H9 (cell line): ENCODE data around the gene EEIG2. TPM values are rescaled to one million over a fixed set of nuclear protein-coding genes. Genes with fewer than 3 reads are reported as not detected.

ENCODE experiments used
- DNase-seq: peaks from one replicate; pipeline ENCODE4 v3.0.0-alpha.2; 2017
- H2AFZ ChIP-seq: one replicate; pipeline ENCODE4 v1.6.1; 2013; ENCODE audit warnings: mild to moderate bottlenecking, low read length, control low read depth, moderate library complexity
- H2AK5ac ChIP-seq: 2 replicates; pipeline ENCODE4 v1.6.1; 2013; ENCODE audit warnings: low read length, control low read depth, mixed read lengths; ENCODE audit not compliant: insufficient read length
- H2BK120ac ChIP-seq: one replicate; pipeline ENCODE4 v1.6.1; 2013; ENCODE audit warnings: low read depth, mild to moderate bottlenecking, low read length, control low read depth, inconsistent platforms; ENCODE audit not compliant: poor library complexity, severe bottlenecking
- H2BK12ac ChIP-seq: 2 replicates; pipeline ENCODE4 v1.6.1; 2013; ENCODE audit warnings: low read length, control low read depth, mixed read lengths, low read depth; ENCODE audit not compliant: insufficient read length
- H2BK15ac ChIP-seq: 2 replicates; pipeline ENCODE4 v1.6.1; 2013; ENCODE audit warnings: low read depth, low read length, control low read depth
- H2BK20ac ChIP-seq: one replicate; pipeline ENCODE4 v1.6.1; 2013; ENCODE audit warnings: low read depth, mild to moderate bottlenecking, low read length, control low read depth, inconsistent platforms; ENCODE audit not compliant: poor library complexity, severe bottlenecking
- H2BK5ac ChIP-seq: 2 replicates; pipeline ENCODE4 v1.6.1; 2013; ENCODE audit warnings: low read length, control low read depth, mixed read lengths; ENCODE audit not compliant: insufficient read length
- H3K14ac ChIP-seq: 2 replicates; pipeline ENCODE4 v1.6.1; 2013; ENCODE audit warnings: low read length, control low read depth; ENCODE audit not compliant: insufficient read depth
- H3K18ac ChIP-seq: 2 replicates; pipeline ENCODE4 v1.6.1; 2013; ENCODE audit warnings: low read depth, mild to moderate bottlenecking, mixed read lengths, low read length, control low read depth; ENCODE audit not compliant: insufficient read length
- H3K23ac ChIP-seq: 2 replicates; pipeline ENCODE4 v1.6.1; 2013; ENCODE audit warnings: low read length, control low read depth, mixed read lengths, low read depth; ENCODE audit not compliant: insufficient read length
- H3K23me2 ChIP-seq: 2 replicates; pipeline ENCODE4 v1.6.1; 2013; ENCODE audit warnings: low read depth, mild to moderate bottlenecking, mixed read lengths, low read length, control low read depth; ENCODE audit not compliant: insufficient read length, poor library complexity, severe bottlenecking
- H3K27ac ChIP-seq: 2 replicates; pipeline ENCODE4 v1.5.1; 2013; ENCODE audit warnings: low read length, control low read depth, mixed read lengths, low read depth; ENCODE audit not compliant: insufficient read length
- H3K27me3 ChIP-seq: 2 replicates; pipeline ENCODE4 v1.6.1; 2013; ENCODE audit warnings: low read length, control low read depth, inconsistent platforms; ENCODE audit not compliant: insufficient read depth
- H3K4ac ChIP-seq: 2 replicates; pipeline ENCODE4 v1.6.1; 2013; ENCODE audit warnings: low read depth, mild to moderate bottlenecking, control low read depth, inconsistent platforms, low read length, moderate library complexity
- H3K4me1 ChIP-seq: 2 replicates; pipeline ENCODE4 v1.6.1; 2013; ENCODE audit warnings: low read length, control low read depth, inconsistent platforms; ENCODE audit not compliant: insufficient read depth
- H3K4me2 ChIP-seq: 2 replicates; pipeline ENCODE4 v1.6.1; 2013; ENCODE audit warnings: low read length, control low read depth, mixed read lengths; ENCODE audit not compliant: insufficient read length, insufficient read depth
- H3K56ac ChIP-seq: 2 replicates; pipeline ENCODE4 v1.6.1; 2013; ENCODE audit warnings: low read depth, mild to moderate bottlenecking, mixed read lengths, low read length, control low read depth; ENCODE audit not compliant: insufficient read length
- H3K79me1 ChIP-seq: 2 replicates; pipeline ENCODE4 v1.6.1; 2013; ENCODE audit warnings: low read depth, mild to moderate bottlenecking, moderate library complexity, low read length, control low read depth, inconsistent platforms; ENCODE audit not compliant: insufficient read depth, poor library complexity, severe bottlenecking
- H3K79me2 ChIP-seq: 2 replicates; pipeline ENCODE4 v1.6.1; 2013; ENCODE audit warnings: low read length, control low read depth, inconsistent platforms; ENCODE audit not compliant: insufficient read depth
- H3K9ac ChIP-seq: 2 replicates; pipeline ENCODE4 v1.6.1; 2013; ENCODE audit warnings: low read length, control low read depth, mixed read lengths; ENCODE audit not compliant: insufficient read length; ENCODE audit errors: extremely low read depth
- H3K9me3 ChIP-seq: one replicate; pipeline ENCODE4 v1.6.1; 2013; ENCODE audit warnings: low read depth, low read length, inconsistent platforms; ENCODE audit not compliant: control insufficient read depth
- H3T11ph ChIP-seq: one replicate; pipeline ENCODE4 v1.6.1; 2013; ENCODE audit warnings: mild to moderate bottlenecking, low read length, control low read depth, inconsistent platforms
- H4K20me1 ChIP-seq: one replicate; pipeline ENCODE4 v1.6.1; 2013; ENCODE audit not compliant: control insufficient read depth, insufficient read length, insufficient read depth
- H4K5ac ChIP-seq: 2 replicates; pipeline ENCODE4 v1.6.1; 2013; ENCODE audit warnings: low read depth, mild to moderate bottlenecking, mixed read lengths, low read length, control low read depth; ENCODE audit not compliant: insufficient read length
- H4K8ac ChIP-seq: replicated peaks from 2 replicates; pipeline ENCODE4 v1.6.1; 2013; ENCODE audit warnings: low read length, control low read depth, mixed read lengths, low read depth; ENCODE audit not compliant: insufficient read length
- H4K91ac ChIP-seq: 2 replicates; pipeline ENCODE4 v1.6.1; 2013; ENCODE audit warnings: low read depth, mild to moderate bottlenecking, moderate library complexity, mixed read lengths, low read length, control low read depth; ENCODE audit not compliant: insufficient read length
- H3K27ac Mint-ChIP-seq, 3 experiments: 2 replicates in 2 of 3; 3 replicates in 1 of 3; pipeline ENCODE4 v1.8.0; 2020 to 2021; ENCODE audit warnings: mixed read lengths in 3 of 3, mild to moderate bottlenecking in 1 of 3, moderate library complexity in 1 of 3
- H3K27me3 Mint-ChIP-seq: 2 replicates; pipeline ENCODE4 v1.8.0; 2021; ENCODE audit warnings: low read depth, mild to moderate bottlenecking, moderate library complexity, mixed read lengths
- H3K36me3 Mint-ChIP-seq, 3 experiments: 2 replicates in 2 of 3; 3 replicates in 1 of 3; pipeline ENCODE4 v1.8.0; 2020 to 2021; ENCODE audit warnings: low read depth in 3 of 3, mixed read lengths in 3 of 3; ENCODE audit not compliant: insufficient read depth in 1 of 3
- H3K4me1 Mint-ChIP-seq, 2 experiments: 2 replicates each; pipeline ENCODE4 v1.8.0; 2020; ENCODE audit warnings: mixed read lengths in 2 of 2
- H3K4me3 Mint-ChIP-seq, 2 experiments: 2 replicates in 1 of 2; 3 replicates in 1 of 2; pipeline ENCODE4 v1.8.0; 2020 to 2021; ENCODE audit warnings: mild to moderate bottlenecking in 2 of 2, mixed read lengths in 2 of 2, moderate library complexity in 1 of 2
- H3K9me3 Mint-ChIP-seq, 2 experiments: 2 replicates in 1 of 2; 3 replicates in 1 of 2; pipeline ENCODE4 v1.8.0; 2020; ENCODE audit warnings: mild to moderate bottlenecking in 2 of 2, mixed read lengths in 2 of 2, moderate library complexity in 1 of 2
- total RNA-seq: library from RNA; stranded (reverse); gene quantifications from 2 replicates; pipeline ENCODE4 v1.2.1, GENCODE V29; 2021
- TF ChIP-seq, protein P1 (sequence below): fragments of 200-600 bp; sonication (generic); conservative IDR thresholded peaks from 3 replicates; pipeline ENCODE4 v1.8.0; 2021; ENCODE audit warnings: antibody characterized with exemption, mild to moderate bottlenecking

The EEIG2 gene
- total RNA-seq, 1 experiment from 2014 or later, result 17.0 TPM

DNA sequence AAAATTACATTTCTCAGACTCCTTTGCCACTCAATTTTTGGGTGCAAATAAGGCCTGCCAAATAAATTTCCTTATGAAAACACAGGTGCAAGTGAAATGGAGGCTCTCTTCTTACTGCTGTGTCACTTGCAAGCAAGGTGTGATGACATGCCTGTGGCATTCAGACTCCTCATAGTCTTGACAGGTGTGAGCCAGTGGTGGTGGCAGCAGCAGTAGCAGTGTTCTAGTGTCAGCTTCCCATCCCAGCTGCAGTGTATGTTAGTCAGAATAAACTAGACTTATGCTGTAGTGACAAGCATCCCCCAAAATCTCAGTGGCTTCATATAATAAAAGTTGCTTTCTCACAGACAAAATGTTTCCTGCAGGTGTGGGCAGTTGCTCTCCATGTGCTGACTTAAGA lies 3.8 kb upstream of the EEIG2 start:
- Histone ChIP-seq H3K79me1 (no peaks in the 10 kb centered on the region), H3K27me3 (no peaks in the 10 kb centered on the region), H3K9me3 (no peaks in the 10 kb centered on the region), H3K23ac (no peak overlapping the region), H2AK5ac (no peak overlapping the region), H3K4ac (no peak overlapping the region), H3K9ac (no peak overlapping the region), H3K18ac (no peak overlapping the region), H3K56ac (no peak overlapping the region), H2BK5ac (no peak overlapping the region), H4K5ac (no peak overlapping the region), H4K91ac (no peak overlapping the region), H2BK20ac (no peak overlapping the region), H3K4me2 (no peak overlapping the region), H4K20me1 (no peaks in the 10 kb centered on the region), H2BK12ac (no peak overlapping the region), H4K8ac (no peak overlapping the region), H3K27ac (no peak overlapping the region), H2AFZ (no peak overlapping the region), H3K14ac (no peak overlapping the region), H3K4me1 (peaks cover 5% of the 10 kb centered on the region; the same call in 1 of the 2 replicates), H3T11ph (no peak overlapping the region), H3K79me2 (no peaks in the 10 kb centered on the region), H2BK120ac (no peak overlapping the region), H2BK15ac (no peak overlapping the region), H3K23me2 (peaks cover 6% of the 10 kb centered on the region)
- Mint-ChIP-seq H3K9me3 (no peaks in the 10 kb centered on the region), H3K27me3 (no peaks in the 10 kb centered on the region), H3K36me3 (no peaks in the 10 kb centered on the region; a peak in 1 of 7 replicates), H3K27ac (no peak overlapping the region), H3K4me1 (peaks cover 7 to 10% of the 10 kb centered on the region in 2 experiments), H3K4me3 (no peak overlapping the region)
- DNase-seq, result no peak
- TF ChIP-seq, protein P1, sequence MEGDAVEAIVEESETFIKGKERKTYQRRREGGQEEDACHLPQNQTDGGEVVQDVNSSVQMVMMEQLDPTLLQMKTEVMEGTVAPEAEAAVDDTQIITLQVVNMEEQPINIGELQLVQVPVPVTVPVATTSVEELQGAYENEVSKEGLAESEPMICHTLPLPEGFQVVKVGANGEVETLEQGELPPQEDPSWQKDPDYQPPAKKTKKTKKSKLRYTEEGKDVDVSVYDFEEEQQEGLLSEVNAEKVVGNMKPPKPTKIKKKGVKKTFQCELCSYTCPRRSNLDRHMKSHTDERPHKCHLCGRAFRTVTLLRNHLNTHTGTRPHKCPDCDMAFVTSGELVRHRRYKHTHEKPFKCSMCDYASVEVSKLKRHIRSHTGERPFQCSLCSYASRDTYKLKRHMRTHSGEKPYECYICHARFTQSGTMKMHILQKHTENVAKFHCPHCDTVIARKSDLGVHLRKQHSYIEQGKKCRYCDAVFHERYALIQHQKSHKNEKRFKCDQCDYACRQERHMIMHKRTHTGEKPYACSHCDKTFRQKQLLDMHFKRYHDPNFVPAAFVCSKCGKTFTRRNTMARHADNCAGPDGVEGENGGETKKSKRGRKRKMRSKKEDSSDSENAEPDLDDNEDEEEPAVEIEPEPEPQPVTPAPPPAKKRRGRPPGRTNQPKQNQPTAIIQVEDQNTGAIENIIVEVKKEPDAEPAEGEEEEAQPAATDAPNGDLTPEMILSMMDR, result no peak
